NCI-H2227 (cell line): ENCODE data around the gene NUP214.
"Not testable (repeated sequence)": the region's sequence is repeated elsewhere in the genome, so short reads cannot be mapped to it uniquely, and the experiment has no call there.

ENCODE experiments used
- DNase-seq: peaks from one replicate; lab custom pipeline; 2025; ENCODE audit not compliant: unreplicated experiment; lab: John Stamatoyannopoulos, UW

Gene NUP214

GRCh38 chr9:131115360-131115742 is 10.0 kb upstream of the NUP214 start:
- not testable (repeated sequence) for DNase-seq

- DNase-seq = no peak
Observed at GRCh38 chr9:131116281-131117120, 8.9 kb upstream of the NUP214 start.

- DNase-seq = no peak
Observed at GRCh38 chr9:131117121-131117761, 8.1 kb upstream of the NUP214 start.

- DNase-seq = no peak
Observed at GRCh38 chr9:131117762-131118145, 7.6 kb upstream of the NUP214 start.

- no peak for DNase-seq
Observed at GRCh38 chr9:131119600-131119999, 5.8 kb upstream of the NUP214 start.

- no peak for DNase-seq
Observed at GRCh38 chr9:131120620-131121228, 4.7 kb upstream of the NUP214 start.

- no peak for DNase-seq
Observed at GRCh38 chr9:131121346-131121745, 4.0 kb upstream of the NUP214 start.

GRCh38 chr9:131122158-131122557 is 3.2 kb upstream of the NUP214 start:
- DNase-seq = no peak

GRCh38 chr9:131125038-131125287 is 423 bp upstream of the NUP214 start:
- DNase-seq = no peak

GRCh38 chr9:131126059-131126426 is 657 bp downstream of the NUP214 start:
- DNase-seq = no peak

- DNase-seq = no peak
Observed at GRCh38 chr9:131129183-131129582, 3.8 kb downstream of the NUP214 start.

- no peak for DNase-seq
Observed at GRCh38 chr9:131138676-131139075, 13.3 kb downstream of the NUP214 start.

GRCh38 chr9:131140112-131140511 is 14.7 kb downstream of the NUP214 start:
- no peak for DNase-seq

GRCh38 chr9:131140550-131140949 is 15.2 kb downstream of the NUP214 start:
- no peak for DNase-seq

- DNase-seq = no peak
Observed at GRCh38 chr9:131142160-131142559, 16.8 kb downstream of the NUP214 start.

- no peak for DNase-seq
Observed at GRCh38 chr9:131144201-131144600, 18.8 kb downstream of the NUP214 start.

GRCh38 chr9:131145245-131145644 is 19.9 kb downstream of the NUP214 start:
- DNase-seq = no peak

- no peak for DNase-seq
Observed at GRCh38 chr9:131146186-131146585, 20.8 kb downstream of the NUP214 start.

GRCh38 chr9:131148276-131148675 is 22.9 kb downstream of the NUP214 start:
- no peak for DNase-seq

- DNase-seq = no peak
Observed at GRCh38 chr9:131148966-131149687, 23.7 kb downstream of the NUP214 start.

- no peak for DNase-seq
Observed at GRCh38 chr9:131149688-131150053, 24.3 kb downstream of the NUP214 start.

- no peak for DNase-seq
Observed at GRCh38 chr9:131153595-131153994, 28.2 kb downstream of the NUP214 start.
